Osteoblast (primary cell): ENCODE results near the gene TPRG1L. TPM values are rescaled to one million over a fixed set of nuclear protein-coding genes. Genes with fewer than 3 reads are reported as not detected.

Experiments used
- DNase-seq: peaks from one replicate; pipeline ENCODE4 v3.0.0; 2011; ENCODE audit warnings: low spot score, mixed read lengths; ENCODE audit not compliant: insufficient read length; ENCODE audit errors: missing footprints
- H2AFZ ChIP-seq: 2 replicates; pipeline ENCODE4 v1.6.0; 2011; ENCODE audit warnings: mild to moderate bottlenecking, low read length
- H3K27ac ChIP-seq: 2 replicates; pipeline ENCODE4 v1.5.1; 2011; ENCODE audit warnings: mild to moderate bottlenecking, low read depth, low read length, moderate library complexity
- H3K27me3 ChIP-seq: 2 replicates; pipeline ENCODE4 v1.6.0; 2012; ENCODE audit warnings: mild to moderate bottlenecking, control low read depth, inconsistent platforms, low read length, moderate library complexity; ENCODE audit not compliant: insufficient read depth
- H3K36me3 ChIP-seq: 2 replicates; pipeline ENCODE4 v1.5.1; 2011; ENCODE audit warnings: mild to moderate bottlenecking, low read length, control low read depth, moderate library complexity; ENCODE audit not compliant: insufficient read depth
- H3K4me1 ChIP-seq: 2 replicates; pipeline ENCODE4 v1.5.1; 2011; ENCODE audit warnings: mild to moderate bottlenecking, low read length, control low read depth, moderate library complexity; ENCODE audit not compliant: insufficient read depth
- H3K4me2 ChIP-seq: 2 replicates; pipeline ENCODE4 v1.6.0; 2011; ENCODE audit warnings: mild to moderate bottlenecking, low read length; ENCODE audit not compliant: insufficient read depth
- H3K4me3 ChIP-seq: fragments of 200-600 bp; sonication (generic); 3 replicates; pipeline ENCODE4 v1.5.1; 2012; ENCODE audit warnings: mild to moderate bottlenecking, low read length, inconsistent platforms; ENCODE audit not compliant: insufficient read depth
- H3K79me2 ChIP-seq: 2 replicates; pipeline ENCODE4 v1.6.0; 2012; ENCODE audit warnings: mild to moderate bottlenecking, low read length, control low read depth, inconsistent platforms; ENCODE audit not compliant: insufficient read depth
- H3K9me3 ChIP-seq: 2 replicates; pipeline ENCODE4 v1.5.1; 2011; ENCODE audit warnings: low read depth, low read length, control low read depth
- H4K20me1 ChIP-seq: 2 replicates; pipeline ENCODE4 v1.6.0; 2012; ENCODE audit warnings: mild to moderate bottlenecking, low read length, control low read depth; ENCODE audit not compliant: insufficient read depth
- total RNA-seq: library from RNA; depleted of rRNA; stranded (reverse); fragments of >200 nt; gene quantifications from 2 replicates; pipeline ENCODE4 v1.2.3, GENCODE V29; 2012
- TF ChIP-seq, protein P1 (sequence below): IDR thresholded peaks from 2 replicates; pipeline ENCODE4 v1.5.1; 2011; ENCODE audit warnings: mild to moderate bottlenecking, low read depth, low read length, moderate library complexity; ENCODE audit errors: extremely low read depth

The TPRG1L gene
- total RNA-seq, 1 donor, result 35.8 TPM

DNA sequence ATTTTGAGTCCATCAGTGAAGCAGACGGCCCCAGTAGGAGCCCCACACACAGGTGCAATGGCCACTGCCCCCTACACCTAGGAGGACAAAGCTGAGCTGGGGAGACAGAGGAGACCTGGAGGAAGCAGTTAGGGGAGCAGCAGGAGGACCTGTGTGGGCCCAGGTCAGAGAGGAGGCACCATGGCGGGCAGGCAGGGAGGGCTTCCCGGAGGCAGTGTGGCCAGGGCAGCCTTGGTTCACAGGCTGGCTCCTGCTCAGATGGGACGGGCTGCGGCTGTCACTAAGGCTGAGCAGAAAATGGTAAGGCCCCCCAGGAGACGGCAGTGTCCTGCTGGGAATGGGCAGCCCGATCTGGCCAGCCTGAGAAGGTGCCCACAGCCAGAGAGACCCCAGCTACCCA is 28.9 kb upstream of the TPRG1L start:
- no peaks in the 10 kb centered on the region for H3K79me2 ChIP-seq
- no peaks in the 10 kb centered on the region for H4K20me1 ChIP-seq
- TF ChIP-seq, protein P1, sequence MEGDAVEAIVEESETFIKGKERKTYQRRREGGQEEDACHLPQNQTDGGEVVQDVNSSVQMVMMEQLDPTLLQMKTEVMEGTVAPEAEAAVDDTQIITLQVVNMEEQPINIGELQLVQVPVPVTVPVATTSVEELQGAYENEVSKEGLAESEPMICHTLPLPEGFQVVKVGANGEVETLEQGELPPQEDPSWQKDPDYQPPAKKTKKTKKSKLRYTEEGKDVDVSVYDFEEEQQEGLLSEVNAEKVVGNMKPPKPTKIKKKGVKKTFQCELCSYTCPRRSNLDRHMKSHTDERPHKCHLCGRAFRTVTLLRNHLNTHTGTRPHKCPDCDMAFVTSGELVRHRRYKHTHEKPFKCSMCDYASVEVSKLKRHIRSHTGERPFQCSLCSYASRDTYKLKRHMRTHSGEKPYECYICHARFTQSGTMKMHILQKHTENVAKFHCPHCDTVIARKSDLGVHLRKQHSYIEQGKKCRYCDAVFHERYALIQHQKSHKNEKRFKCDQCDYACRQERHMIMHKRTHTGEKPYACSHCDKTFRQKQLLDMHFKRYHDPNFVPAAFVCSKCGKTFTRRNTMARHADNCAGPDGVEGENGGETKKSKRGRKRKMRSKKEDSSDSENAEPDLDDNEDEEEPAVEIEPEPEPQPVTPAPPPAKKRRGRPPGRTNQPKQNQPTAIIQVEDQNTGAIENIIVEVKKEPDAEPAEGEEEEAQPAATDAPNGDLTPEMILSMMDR, result no peak
- no peaks in the 10 kb centered on the region for H3K4me1 ChIP-seq
- no peaks in the 10 kb centered on the region for H3K36me3 ChIP-seq
- peaks cover 5% of the 10 kb centered on the region for H3K27me3 ChIP-seq
- H3K4me2 ChIP-seq, result no peak overlapping the region
- DNase-seq, result no peak
- H3K27ac ChIP-seq, result no peak overlapping the region
- H2AFZ ChIP-seq, result no peak overlapping the region
- H3K4me3 ChIP-seq, result no peak overlapping the region
- H3K9me3 ChIP-seq, result no peaks in the 10 kb centered on the region

DNA sequence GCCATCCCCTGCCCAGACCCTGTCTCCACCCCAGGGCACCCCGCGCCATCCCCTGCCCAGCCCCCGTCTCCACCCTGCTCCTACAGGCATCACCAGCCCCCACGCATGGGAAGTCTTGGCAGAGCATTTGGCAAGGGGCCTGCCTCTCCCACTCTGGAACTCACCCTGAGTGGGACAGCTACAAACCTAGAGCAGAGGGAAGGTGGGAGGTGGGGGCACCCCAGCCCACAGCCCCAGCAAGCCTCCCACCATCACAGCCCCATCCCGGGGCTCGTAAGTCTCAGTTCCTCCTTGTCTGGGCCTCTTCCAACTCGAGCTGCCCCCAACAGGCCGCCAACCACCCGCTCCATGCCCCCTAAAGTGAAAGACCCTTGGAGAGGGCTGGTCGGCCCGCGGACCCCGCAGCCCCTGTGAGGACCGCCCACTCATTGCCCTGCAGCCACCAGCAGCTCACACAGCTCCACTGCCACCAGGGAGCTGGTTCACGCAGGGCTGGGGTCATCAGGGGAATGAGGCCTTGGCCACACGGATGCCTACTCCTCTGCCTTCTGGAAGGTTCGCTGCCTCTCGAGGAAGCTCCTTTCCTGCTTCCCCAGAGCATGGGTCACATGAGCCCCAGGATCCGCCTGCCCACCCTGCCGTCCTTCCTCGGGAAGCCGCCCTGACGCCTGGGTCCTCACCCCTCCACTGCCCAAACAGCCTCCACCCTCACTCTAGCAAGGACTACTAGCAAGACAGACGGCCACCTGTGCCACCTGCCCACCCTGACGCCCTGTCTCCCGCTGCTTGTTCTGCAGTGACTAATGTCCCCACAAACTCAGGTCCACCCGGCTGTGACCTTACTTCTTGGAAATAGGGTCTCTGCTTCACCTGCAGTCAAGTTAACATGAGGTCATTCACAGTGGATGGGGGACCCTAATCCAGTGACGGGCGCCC is 27.9 kb upstream of the TPRG1L start:
- no peaks in the 10 kb centered on the region for H3K9me3 ChIP-seq
- DNase-seq, result peak; percentile 80
- H3K79me2 ChIP-seq, result no peaks in the 10 kb centered on the region
- no peak overlapping the region for H3K4me2 ChIP-seq
- H3K27me3 ChIP-seq, result peaks cover 5% of the 10 kb centered on the region
- H3K4me1 ChIP-seq, result no peaks in the 10 kb centered on the region
- TF ChIP-seq, protein P1, result no peak
- H4K20me1 ChIP-seq, result no peaks in the 10 kb centered on the region
- no peak overlapping the region for H2AFZ ChIP-seq
- H3K27ac ChIP-seq, result no peak overlapping the region
- no peaks in the 10 kb centered on the region for H3K36me3 ChIP-seq
- H3K4me3 ChIP-seq, result no peak overlapping the region

- H3K36me3 ChIP-seq, result no peaks in the 10 kb centered on the region
- H3K27ac ChIP-seq, result no peak overlapping the region
- TF ChIP-seq, protein P1, result no peak
- H3K27me3 ChIP-seq, result peaks cover 5% of the 10 kb centered on the region
- H2AFZ ChIP-seq, result no peak overlapping the region
- peak; percentile 59 for DNase-seq
- no peak overlapping the region for H3K4me2 ChIP-seq
- no peak overlapping the region for H3K4me3 ChIP-seq
- no peaks in the 10 kb centered on the region for H3K4me1 ChIP-seq
- H3K9me3 ChIP-seq, result no peaks in the 10 kb centered on the region
- H3K79me2 ChIP-seq, result no peaks in the 10 kb centered on the region
- H4K20me1 ChIP-seq, result no peaks in the 10 kb centered on the region
Measured at GRCh38 chr1:3597599-3597964, 27.2 kb upstream of the TPRG1L start.

- peak overlapping the region; percentile 20 for H2AFZ ChIP-seq
- no peaks in the 10 kb centered on the region for H3K9me3 ChIP-seq
- no peak overlapping the region for H3K27ac ChIP-seq
- H3K36me3 ChIP-seq, result no peaks in the 10 kb centered on the region
- H3K4me3 ChIP-seq, result peak overlapping the region; percentile 16
- no peaks in the 10 kb centered on the region for H3K4me1 ChIP-seq
- TF ChIP-seq, protein P1, result no peak
- peak; percentile 96 for DNase-seq
- no peaks in the 10 kb centered on the region for H3K79me2 ChIP-seq
- peaks cover 5% of the 10 kb centered on the region for H3K27me3 ChIP-seq
- no peaks in the 10 kb centered on the region for H4K20me1 ChIP-seq
- no peak overlapping the region for H3K4me2 ChIP-seq
Measured at GRCh38 chr1:3598051-3598491, 26.7 kb upstream of the TPRG1L start.
